Esophagus squamous epithelium (tissue), 4 donors: ENCODE data around the gene GALNTL6.

Experiments used
- CTCF ChIP-seq, 6 experiments: fragments of 450-650 bp in 4 of 6; fragments of 200-600 bp in 2 of 6; sonication (generic) in 2 of 6; IDR thresholded peaks; one replicate each; pipeline ENCODE4 v1.5.1; 2016 to 2019; ENCODE audit warnings: antibody characterized with exemption in 6 of 6, mild to moderate bottlenecking in 4 of 6, moderate library complexity in 4 of 6
- POLR2A ChIP-seq, 4 donors: fragments of 450-650 bp; IDR thresholded peaks; one replicate each; pipeline ENCODE4 v1.6.1; 2017; ENCODE audit warnings: antibody characterized with exemption in 4 of 4, mild to moderate bottlenecking in 4 of 4, moderate library complexity in 3 of 4

GRCh38 chr4:172125443-172125842 is 312.2 kb downstream of the GALNTL6 start:
- no peak for TF ChIP-seq CTCF (IDR thresholded peaks at IDR 0.05)
- no peak for TF ChIP-seq POLR2A (IDR thresholded peaks at IDR 0.05)
